ENCODE data around the gene SGSM2. TPM values are rescaled to one million over a fixed set of nuclear protein-coding genes. Genes with fewer than 3 reads are reported as not detected.

The SGSM2 gene
- total and polyA plus RNA-seq, 12 donors, result 16.3 to 393 (median 52.9) TPM

DNA sequence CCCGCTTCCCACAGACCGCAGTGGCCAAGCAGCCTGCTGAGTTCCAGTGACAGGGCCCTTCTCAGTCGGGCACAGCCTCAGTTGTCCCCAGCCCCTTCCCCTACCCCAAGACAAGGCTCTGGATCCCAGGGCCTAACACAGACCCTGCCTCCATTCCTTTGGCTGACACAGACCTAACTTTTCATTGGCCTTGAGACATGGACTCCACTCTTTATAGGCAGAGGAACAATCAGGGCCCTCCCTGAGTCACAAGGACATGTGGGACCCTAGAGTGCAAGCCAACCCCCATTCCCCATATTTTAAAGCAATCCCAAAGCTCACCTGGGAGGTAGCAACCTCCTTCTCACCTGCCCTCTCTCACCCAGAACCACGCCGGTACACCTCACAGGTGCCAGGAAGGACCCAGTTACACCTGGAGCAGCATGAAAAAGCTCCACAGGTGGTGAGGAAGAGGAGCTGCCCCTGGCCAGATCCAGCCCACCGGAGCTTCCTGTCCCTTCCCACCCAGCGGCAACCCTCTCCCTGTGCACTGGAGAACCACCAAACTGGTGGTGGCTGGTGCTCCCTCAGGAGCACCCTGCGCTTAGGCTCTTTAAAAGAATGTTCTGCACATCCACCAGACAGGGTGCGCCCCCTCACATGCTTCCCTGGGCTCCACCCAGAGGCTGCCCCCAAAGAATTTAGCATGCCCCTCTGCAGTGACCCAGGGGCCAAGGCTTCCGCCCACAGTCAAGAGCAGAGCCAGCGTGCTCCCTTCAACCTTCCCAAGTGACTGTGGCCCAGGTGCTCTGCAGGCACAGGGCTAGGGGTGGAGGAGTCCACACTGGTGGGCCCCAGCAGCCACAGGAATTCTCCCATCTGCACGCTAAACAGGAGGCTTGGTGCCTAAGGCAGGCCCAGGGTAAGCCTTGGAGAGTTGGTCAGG, 60.2 kb downstream of the SGSM2 start:
- TF ChIP-seq POLR2A (IDR thresholded peaks at IDR 0.05), result no peak
- TF ChIP-seq, protein P1, sequence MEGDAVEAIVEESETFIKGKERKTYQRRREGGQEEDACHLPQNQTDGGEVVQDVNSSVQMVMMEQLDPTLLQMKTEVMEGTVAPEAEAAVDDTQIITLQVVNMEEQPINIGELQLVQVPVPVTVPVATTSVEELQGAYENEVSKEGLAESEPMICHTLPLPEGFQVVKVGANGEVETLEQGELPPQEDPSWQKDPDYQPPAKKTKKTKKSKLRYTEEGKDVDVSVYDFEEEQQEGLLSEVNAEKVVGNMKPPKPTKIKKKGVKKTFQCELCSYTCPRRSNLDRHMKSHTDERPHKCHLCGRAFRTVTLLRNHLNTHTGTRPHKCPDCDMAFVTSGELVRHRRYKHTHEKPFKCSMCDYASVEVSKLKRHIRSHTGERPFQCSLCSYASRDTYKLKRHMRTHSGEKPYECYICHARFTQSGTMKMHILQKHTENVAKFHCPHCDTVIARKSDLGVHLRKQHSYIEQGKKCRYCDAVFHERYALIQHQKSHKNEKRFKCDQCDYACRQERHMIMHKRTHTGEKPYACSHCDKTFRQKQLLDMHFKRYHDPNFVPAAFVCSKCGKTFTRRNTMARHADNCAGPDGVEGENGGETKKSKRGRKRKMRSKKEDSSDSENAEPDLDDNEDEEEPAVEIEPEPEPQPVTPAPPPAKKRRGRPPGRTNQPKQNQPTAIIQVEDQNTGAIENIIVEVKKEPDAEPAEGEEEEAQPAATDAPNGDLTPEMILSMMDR (IDR thresholded peaks at IDR 0.05), result no peak
- Histone ChIP-seq H3K36me3 (replicated peaks in 1 of 2) (no peaks in the 10 kb centered on the region), H3K4me3 (peak overlapping the region in 1 of 4 donors; percentile 47), H3K27me3 (no peaks in the 10 kb centered on the region), H3K9me3 (replicated peaks in 1 of 3) (no peaks in the 10 kb centered on the region), H3K4me1 (replicated peaks in 1 of 2) (peaks cover 52 to 57% of the 10 kb centered on the region in 2 donors), H3K27ac (peak overlapping the region; percentile 97 to 99 (median 98))
- intact Hi-C loops (cut with DNase I), result no loop called here
- 61 to 93% (median 67%) methylated on average over 5 to 12 of the region's 12 CpGs for WGBS, 4 donors
- DNase-seq, result peak in 1 of 7 donors; percentile 32

DNA sequence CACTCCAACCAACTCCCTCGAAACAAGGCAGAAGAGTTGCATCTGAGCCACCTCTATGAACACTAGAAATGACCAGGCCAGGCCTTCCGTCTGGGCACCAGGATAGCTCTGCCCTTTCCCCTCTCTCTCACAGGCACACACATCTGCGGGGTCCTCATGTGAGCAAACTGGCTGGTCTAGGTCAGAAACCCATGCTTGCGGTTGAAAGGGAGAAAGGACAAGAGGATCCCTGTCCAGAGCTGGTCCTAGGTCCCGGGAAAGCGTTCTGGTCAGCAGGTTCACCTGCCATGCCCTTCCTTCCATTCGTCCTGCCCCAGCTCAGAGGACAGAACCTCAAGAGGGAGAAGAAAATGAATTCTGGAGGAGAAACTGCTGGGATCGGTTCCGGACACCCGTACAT, 60.9 kb downstream of the SGSM2 start:
- Histone ChIP-seq H3K27me3 (no peaks in the 10 kb centered on the region), H3K4me3 (peak overlapping the region in 1 of 4 donors; percentile 72), H3K36me3 (replicated peaks in 1 of 2) (no peaks in the 10 kb centered on the region), H3K27ac (peak overlapping the region; percentile 97 to 99 (median 98)), H3K9me3 (replicated peaks in 1 of 3) (no peaks in the 10 kb centered on the region), H3K4me1 (replicated peaks in 1 of 2) (peaks cover 54 to 63% of the 10 kb centered on the region in 2 donors)
- 68 to 71% (median 70%) methylated on average over 6 to 10 of the region's 10 CpGs for WGBS, 4 donors
- intact Hi-C loops (cut with DNase I), result no loop called here
- no peak for TF ChIP-seq POLR2A (IDR thresholded peaks at IDR 0.05)
- TF ChIP-seq, protein P1 (IDR thresholded peaks at IDR 0.05), result no peak
- no peak for DNase-seq

DNA sequence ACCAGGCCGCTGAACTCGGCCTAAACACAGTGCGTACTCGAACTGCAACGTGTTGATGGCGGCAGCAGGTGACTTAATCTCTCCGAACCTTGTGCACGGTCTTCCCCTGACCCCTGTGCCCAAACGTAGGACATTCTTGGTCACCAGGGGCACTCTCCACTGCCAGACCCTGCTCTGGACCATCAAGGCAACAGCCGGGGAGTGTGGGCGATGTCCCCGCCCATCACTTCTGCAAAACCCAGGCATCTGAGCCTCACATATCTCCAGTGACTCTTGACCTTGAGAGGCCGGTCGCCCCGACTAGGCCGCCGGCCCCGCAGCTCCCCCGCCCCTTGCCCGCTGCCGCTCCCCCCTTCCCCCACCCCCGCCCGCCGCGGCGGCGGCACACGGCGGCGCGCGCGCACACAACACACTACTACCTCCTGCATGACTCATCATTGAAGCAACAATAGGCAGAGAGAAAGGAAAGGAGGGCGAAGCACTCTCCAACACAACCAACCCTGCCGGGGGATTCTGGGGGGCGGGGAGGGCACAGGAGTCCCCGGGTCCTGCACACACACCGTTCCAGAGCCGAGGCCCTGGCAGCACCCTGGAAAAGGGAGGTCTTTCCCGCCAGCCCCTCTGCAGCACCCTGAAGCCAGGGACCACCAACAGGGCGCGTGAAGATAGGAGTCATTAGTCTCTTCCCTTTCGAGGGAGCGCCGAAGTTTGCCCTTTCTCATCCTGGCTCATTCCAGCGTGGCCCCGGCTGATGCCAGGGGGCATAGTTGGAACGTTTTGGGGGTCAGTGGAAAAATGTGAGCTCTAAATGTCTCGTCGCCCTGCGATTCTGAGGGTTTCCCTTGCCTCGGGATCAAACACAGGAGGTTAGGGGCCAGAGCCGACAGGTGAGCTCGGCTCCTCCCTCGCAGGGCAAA, 61.6 kb downstream of the SGSM2 start:
- DNase-seq, result peak; percentile 72 to 84 (median 75)
- 12 to 32% (median 14%) methylated on average over 15 to 52 of the region's 55 CpGs for WGBS, 4 donors

More for the DNA sequence above, 61.6 kb downstream of the SGSM2 start:
- Histone ChIP-seq H3K9me3 (replicated peaks in 1 of 3) (no peaks in the 10 kb centered on the region), H3K27me3 (no peaks in the 10 kb centered on the region), H3K4me3 (peak overlapping the region in 3 of 4 donors; percentile 4 to 94 (median 72)), H3K27ac (peak overlapping the region; percentile 97 to 99 (median 98)), H3K36me3 (replicated peaks in 1 of 2) (no peaks in the 10 kb centered on the region), H3K4me1 (replicated peaks in 1 of 2) (peaks cover 54 to 70% of the 10 kb centered on the region in 2 donors)
- TF ChIP-seq, protein P1 (IDR thresholded peaks at IDR 0.05), result no peak
- TF ChIP-seq POLR2A (IDR thresholded peaks at IDR 0.05), result peak; percentile 26 to 75
- intact Hi-C loops (cut with DNase I), result no loop called here

Data from adrenal gland (tissue), 12 donors.